DMS79 treated with DMSO at 0.1 percent for 48 hours (cell line): ENCODE measurements around the gene AFG1L.

Experiments used
- DNase-seq: peaks from one replicate; lab custom pipeline; 2025; lab: John Stamatoyannopoulos, UW

AFG1L gene

GRCh38 chr6:108454356-108454755, 159.5 kb downstream of the AFG1L start:
- no peak for DNase-seq

GRCh38 chr6:108455688-108456087, 160.8 kb downstream of the AFG1L start:
- no peak for DNase-seq

DNA sequence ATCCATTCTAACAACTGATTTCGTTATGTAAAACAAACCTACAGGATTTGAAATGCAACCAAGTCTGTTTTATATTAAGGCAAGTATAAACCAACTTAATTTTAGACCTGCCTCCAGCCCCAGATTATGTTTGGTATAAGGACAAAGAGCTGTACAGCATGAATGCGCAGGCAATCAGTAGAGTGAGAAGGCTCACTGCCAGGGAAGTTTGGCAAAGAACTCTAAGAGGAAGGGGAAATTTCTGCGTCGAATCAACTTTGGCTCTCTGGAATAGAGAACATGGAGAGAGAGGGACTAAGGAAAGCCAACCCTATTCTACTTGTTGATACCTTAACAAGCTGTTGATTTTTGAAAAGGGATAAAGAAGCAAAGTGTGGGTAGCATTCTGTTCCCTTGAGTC, 168.9 kb downstream of the AFG1L start:
- DNase-seq = no peak

DNA sequence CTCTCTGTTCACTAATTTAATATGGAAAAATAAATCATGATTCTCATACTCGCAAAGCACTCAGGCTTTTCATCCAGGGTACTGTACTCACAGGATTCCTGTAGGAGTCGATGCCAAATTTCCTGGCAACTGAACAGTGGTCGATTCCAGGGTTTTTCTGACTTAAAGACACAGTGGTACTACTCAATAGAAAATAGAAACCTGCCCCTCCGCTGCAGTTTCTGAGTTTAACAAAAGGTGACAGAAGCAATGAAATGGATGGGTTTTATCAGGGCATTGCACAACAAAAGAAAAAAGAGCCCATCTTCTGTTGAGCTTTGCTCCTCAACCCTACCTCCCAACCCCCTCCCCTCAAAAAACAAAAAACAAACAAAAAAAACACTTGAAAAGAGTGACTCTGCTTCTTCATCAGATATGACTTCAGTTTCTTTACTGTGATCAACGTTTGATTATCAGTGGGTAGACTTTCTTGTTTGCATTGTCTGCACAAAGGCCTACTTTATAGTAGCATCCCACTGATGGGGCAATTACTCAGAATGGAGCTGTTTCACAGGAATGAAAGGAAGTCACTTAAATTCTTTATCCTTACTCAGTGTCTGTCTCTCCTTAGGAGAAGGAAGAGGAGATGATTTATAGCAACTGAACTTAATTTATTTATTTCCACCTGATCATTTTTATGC, 169.7 kb downstream of the AFG1L start:
- DNase-seq = no peak

GRCh38 chr6:108465098-108465495, 170.2 kb downstream of the AFG1L start:
- no peak for DNase-seq

- no peak for DNase-seq
Observed at GRCh38 chr6:108468346-108468745, 173.5 kb downstream of the AFG1L start.

DNA sequence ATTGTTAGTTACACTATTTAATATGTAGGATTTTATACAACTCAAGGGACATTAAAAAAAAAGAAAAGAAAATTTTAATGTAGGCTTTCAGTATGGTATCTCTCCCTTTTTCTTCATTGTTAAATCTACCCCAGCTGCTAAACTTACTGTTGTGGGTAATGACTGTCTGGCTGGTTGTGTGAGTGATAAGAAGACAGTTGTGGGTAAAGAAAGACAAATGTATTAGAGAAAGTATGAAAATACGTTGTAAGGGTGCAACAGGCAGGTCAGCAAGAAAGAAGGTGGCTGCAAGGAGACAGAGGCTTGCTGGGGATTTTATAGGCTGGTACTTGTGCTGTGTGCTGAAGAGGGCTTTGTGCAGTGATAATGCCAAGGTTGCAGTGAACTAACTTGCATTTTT, 174.5 kb downstream of the AFG1L start:
- no peak for DNase-seq

- DNase-seq = no peak
Observed at GRCh38 chr6:108473197-108473596, 178.3 kb downstream of the AFG1L start.

- DNase-seq = peak; percentile 61
Observed at GRCh38 chr6:108476376-108476775, 181.5 kb downstream of the AFG1L start.

- DNase-seq = peak; percentile 61
Observed at GRCh38 chr6:108476847-108477430, 182.1 kb downstream of the AFG1L start.

GRCh38 chr6:108482559-108482958, 187.7 kb downstream of the AFG1L start:
- no peak for DNase-seq

- no peak for DNase-seq
Observed at GRCh38 chr6:108484016-108484415, 189.2 kb downstream of the AFG1L start.

- no peak for DNase-seq
Observed at GRCh38 chr6:108489699-108490098, 194.8 kb downstream of the AFG1L start.

- no peak for DNase-seq
Observed at GRCh38 chr6:108492131-108492766, 197.4 kb downstream of the AFG1L start.

GRCh38 chr6:108494434-108494833, 199.6 kb downstream of the AFG1L start:
- no peak for DNase-seq

- no peak for DNase-seq
Observed at GRCh38 chr6:108497883-108498282, 203.0 kb downstream of the AFG1L start.

DNA sequence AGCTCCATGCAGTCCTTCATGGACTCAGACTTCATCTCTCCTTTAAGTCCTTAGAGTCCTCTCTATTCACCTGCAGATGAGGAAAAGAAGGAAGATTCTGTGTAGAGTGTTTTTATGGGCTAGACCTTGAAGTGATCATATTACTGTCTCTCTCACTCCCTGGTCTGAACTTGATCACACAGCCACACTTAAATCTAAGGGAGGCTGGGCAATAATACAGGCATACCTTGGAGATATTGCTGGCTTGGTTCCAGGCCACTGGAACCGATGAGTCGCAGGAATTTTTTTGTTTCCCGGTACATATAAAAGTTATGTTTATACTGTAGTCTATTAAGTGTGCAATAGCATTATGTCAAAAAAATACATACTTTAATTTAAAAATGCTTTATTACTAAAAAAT, 206.7 kb downstream of the AFG1L start:
- DNase-seq = no peak

GRCh38 chr6:108502832-108503231, 208.0 kb downstream of the AFG1L start:
- no peak for DNase-seq

DNA sequence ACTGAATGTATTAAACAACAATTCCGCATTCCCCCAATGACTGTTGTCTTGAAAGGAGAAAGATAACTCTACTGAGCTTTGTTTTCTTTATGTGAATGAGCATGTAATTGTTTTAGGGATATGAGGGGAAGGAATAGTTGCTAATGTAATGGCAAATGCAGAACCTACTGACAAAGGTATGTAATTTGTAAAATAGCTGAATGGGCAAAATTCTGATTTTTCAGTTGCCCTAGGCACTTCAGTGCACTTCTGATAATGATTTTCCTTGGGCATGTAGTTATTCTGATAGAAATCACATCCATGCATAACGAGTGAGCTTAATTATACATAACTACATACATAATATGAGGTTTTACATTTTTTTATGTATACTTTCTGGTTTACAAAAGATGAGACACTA, 212.5 kb downstream of the AFG1L start:
- DNase-seq = no peak

DNA sequence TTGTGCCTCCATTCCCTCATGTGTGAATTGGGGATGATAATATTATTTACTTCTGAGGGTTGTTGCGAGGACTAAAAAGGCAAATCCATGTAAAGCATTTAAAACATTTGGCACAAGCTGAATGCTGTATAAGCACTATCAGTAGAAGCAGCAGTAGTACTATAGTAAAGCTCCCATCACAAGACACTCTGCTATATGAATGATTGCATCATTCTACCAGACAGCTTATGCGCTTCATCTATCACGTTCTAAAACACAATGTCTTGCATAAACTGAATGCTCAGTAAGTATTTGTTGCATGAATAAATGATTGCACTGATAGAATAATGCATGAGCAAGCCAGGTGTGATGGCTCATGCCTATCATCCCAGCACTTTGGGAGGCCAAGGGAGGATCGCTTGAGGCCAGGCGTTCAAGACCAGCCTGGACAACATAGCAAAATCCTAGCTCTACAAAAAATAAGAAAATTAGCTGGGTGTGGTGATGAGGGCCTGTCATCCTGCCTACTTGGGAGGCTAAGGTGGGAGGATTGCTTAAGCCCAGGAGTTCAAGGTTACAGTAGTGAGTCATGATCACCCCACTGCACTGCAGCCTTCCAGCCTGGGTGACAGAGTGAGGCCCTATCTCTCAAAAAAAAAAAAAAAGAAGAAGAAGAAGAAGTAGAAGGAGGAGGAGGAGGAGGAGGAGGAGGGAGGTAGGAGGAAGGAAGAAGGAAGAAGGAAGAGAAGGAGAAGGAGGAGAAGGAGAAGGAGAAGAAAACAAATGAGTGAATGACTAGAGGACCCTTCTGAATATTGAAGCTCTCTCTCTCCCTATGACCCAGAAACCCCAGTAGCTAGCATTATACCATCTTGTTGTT, 215.8 kb downstream of the AFG1L start:
- DNase-seq = no peak

GRCh38 chr6:108518714-108519576, 224.1 kb downstream of the AFG1L start:
- no peak for DNase-seq
